GM12878 (cell line): Measurements from ENCODE around the gene CNTNAP2. TPM values are rescaled to one million over a fixed set of nuclear protein-coding genes. Genes with fewer than 3 reads are reported as not detected.

Experiments
- ATAC-seq: fragments of 200-7000 bp; cut with Tn5 transposase; 3 replicates; pipeline ENCODE4 v1.9.1; 2020; ENCODE audit warnings: mild to moderate bottlenecking, moderate library complexity
- BruUV-seq: library from RNA; stranded (reverse); fragments of 400-500 nt; replicated peaks from 2 replicates; lab custom pipeline; 2021; lab: Mats Ljungman, UMichigan
- CTCF ChIA-PET: fragments of 300-600 bp; sonication (Branson Sonifier 250); formaldehyde crosslinking; extraction: SDS; loops from one replicate; lab custom pipeline; 2021; ENCODE audit warnings: inconsistent platforms; lab: Yijun Ruan, JAX
- POLR2A ChIA-PET: fragments of 350-600 bp; formaldehyde crosslinking; extraction: SDS; loops from one replicate; lab custom pipeline; 2021; ENCODE audit warnings: inconsistent platforms; lab: Charles Lee
- RAD21 ChIA-PET: fragments of 300-600 bp; sonication (Branson Sonifier 250); formaldehyde crosslinking; loops from one replicate; lab custom pipeline; 2023; ENCODE audit warnings: antibody characterized with exemption; ENCODE audit not compliant: unreplicated experiment; lab: Charles Lee
- SMC1A ChIA-PET: fragments of 300-600 bp; sonication (Branson Sonifier 250); formaldehyde crosslinking; loops from one replicate; lab custom pipeline; 2023; ENCODE audit not compliant: unreplicated experiment, uncharacterized antibody; lab: Charles Lee
- DNase-seq: peaks from one replicate; pipeline ENCODE4 v3.0.0-alpha.2; 2011; ENCODE audit warnings: low read depth, low spot score
- FAIRE-seq: peaks from 3 replicates; lab custom pipeline; 2011; peaks lifted over from hg19 to GRCh38; lab: Jason Lieb, UNC
- H2AFZ ChIP-seq: 2 replicates; pipeline ENCODE4 v1.6.0; 2011; ENCODE audit warnings: low read depth, low read length, control low read depth; ENCODE audit not compliant: control insufficient read depth
- H3K27ac ChIP-seq: 2 replicates; pipeline ENCODE4 v1.5.1; 2011; ENCODE audit warnings: control low read depth; ENCODE audit not compliant: control insufficient read depth, insufficient read depth
- H3K27me3 ChIP-seq, 2 experiments: replicated peaks in 1 of 2; 2 replicates each; pipeline versions ENCODE4 v1.6.0 to v1.6.1; 2011; ENCODE audit warnings: low read length in 1 of 2; ENCODE audit not compliant: control insufficient read depth in 2 of 2, insufficient read depth in 2 of 2
- H3K36me3 ChIP-seq, 2 experiments: 2 replicates each; pipeline ENCODE4 v1.5.1; 2011; ENCODE audit warnings: low read length in 1 of 2; ENCODE audit not compliant: control insufficient read depth in 2 of 2, insufficient read depth in 2 of 2
- H3K4me1 ChIP-seq: 2 replicates; pipeline ENCODE4 v1.6.1; 2011; ENCODE audit warnings: mild to moderate bottlenecking, low read length, moderate library complexity, mixed read lengths; ENCODE audit not compliant: control insufficient read depth, insufficient read depth
- H3K4me2 ChIP-seq: 2 replicates; pipeline ENCODE4 v1.6.0; 2011; ENCODE audit warnings: control low read depth; ENCODE audit not compliant: control insufficient read depth, insufficient read depth
- H3K4me3 ChIP-seq: fragments of 200-600 bp; sonication (generic); 2 replicates; pipeline ENCODE4 v1.5.1; 2016
- H3K79me2 ChIP-seq: 2 replicates; pipeline ENCODE4 v1.6.0; 2011; ENCODE audit warnings: low read length; ENCODE audit not compliant: control insufficient read depth, insufficient read depth
- H3K9ac ChIP-seq: 2 replicates; pipeline ENCODE4 v1.8.0; 2011; ENCODE audit warnings: low read length, control low read depth, mixed read lengths; ENCODE audit not compliant: control insufficient read depth, insufficient read depth
- H3K9me3 ChIP-seq: replicated peaks from 3 replicates; pipeline ENCODE4 v1.5.1; 2011; ENCODE audit warnings: mild to moderate bottlenecking, low read length; ENCODE audit not compliant: control insufficient read depth, insufficient read depth
- H4K20me1 ChIP-seq: 2 replicates; pipeline ENCODE4 v1.6.0; 2011; ENCODE audit not compliant: control insufficient read depth, insufficient read depth
- HDAC2 ChIP-seq: fragments of 200-600 bp; sonication (generic); IDR thresholded peaks from 2 replicates; pipeline ENCODE4 v1.6.1; 2017
- IKZF1 ChIP-seq: fragments of 450-650 bp; conservative IDR thresholded peaks from 2 replicates; pipeline ENCODE4 v1.6.1; 2017; ENCODE audit warnings: antibody characterized with exemption, mild to moderate bottlenecking
- MTA2 ChIP-seq: fragments of 450-650 bp; IDR thresholded peaks from 2 replicates; pipeline ENCODE4 v1.6.1; 2016; ENCODE audit warnings: low read depth, mild to moderate bottlenecking, moderate library complexity
- POLR2A ChIP-seq: IDR thresholded peaks from 2 replicates; pipeline ENCODE4 v1.6.1; 2011; ENCODE audit warnings: low read depth, mild to moderate bottlenecking, low read length
- POLR2AphosphoS2 ChIP-seq: IDR thresholded peaks from 2 replicates; pipeline ENCODE4 v1.6.1; 2011; ENCODE audit warnings: low read depth, mild to moderate bottlenecking, low read length, improper control_type of control experiment, moderate library complexity
- WGBS: methylation state at CpG from one replicate; pipeline ENCODE4 v1.1.6; 2016; ENCODE audit warnings: low lambda C conversion rate; ENCODE audit not compliant: insufficient replicate concordance, insufficient coverage; ENCODE audit errors: missing lambda C conversion rate; 5-methylcytosine and 5-hydroxymethylcytosine counted together
- in situ Hi-C: fragments of 300-500 bp; cut with MboI; formaldehyde crosslinking; loops from 9 replicates; pipeline ENCODE4 v1.14.3; 2018; ENCODE audit warnings: mixed read lengths
- intact Hi-C: fragments of 100-400 bp; cut with micrococcal nuclease; formaldehyde crosslinking; loops from one replicate; pipeline ENCODE4 v1.14.2; 2022; ENCODE audit not compliant: unreplicated experiment
- polyA plus RNA-seq, 11 experiments: library from polyadenylated mRNA; depleted of rRNA in 4 of 11; unstranded in 6 of 11; stranded (reverse) in 5 of 11; fragments of >200 nt; fragmentation: Nextera tagmentation in 4 of 11; fragmentation: Illumina TruSeq in 1 of 11; extraction: Ambion mirVana in 4 of 11; extraction: Trizol in 1 of 11; gene quantifications; 1 replicate in 1 of 11; 2 replicates in 10 of 11; pipeline versions ENCODE4 v1.2.1 to v1.2.3, GENCODE V29; 2011 to 2016; ENCODE audit warnings: inconsistent platforms in 2 of 11, missing spikeins in 2 of 11, low read depth in 1 of 11
- total RNA-seq, 4 experiments: library from RNA; depleted of rRNA in 3 of 4; stranded (reverse); fragments of >200 nt in 3 of 4; fragmentation: Illumina TruSeq in 1 of 4; extraction: Trizol in 1 of 4; gene quantifications; 2 replicates each; pipeline versions ENCODE4 v1.2.1 to v1.2.3, GENCODE V29; 2013 to 2021
- TF ChIP-seq, protein P1 (sequence below): IDR thresholded peaks from 2 replicates; pipeline ENCODE4 v1.6.1; 2011; ENCODE audit warnings: low read depth, low read length, improper control_type of control experiment, borderline replicate concordance
- TF ChIP-seq, protein P2 (sequence below): fragments of 450-650 bp; IDR thresholded peaks from 2 replicates; pipeline ENCODE4 v1.6.1; 2017; ENCODE audit warnings: low read depth, mild to moderate bottlenecking, moderate library complexity

CNTNAP2 gene
- total and polyA plus RNA-seq, 10 of the 15 experiments (the other 5 are each of a cell fraction or from before 2014, with no cell fraction given) = 0.03 to 0.08 (median 0.03) TPM; not detected in 7

DNA sequence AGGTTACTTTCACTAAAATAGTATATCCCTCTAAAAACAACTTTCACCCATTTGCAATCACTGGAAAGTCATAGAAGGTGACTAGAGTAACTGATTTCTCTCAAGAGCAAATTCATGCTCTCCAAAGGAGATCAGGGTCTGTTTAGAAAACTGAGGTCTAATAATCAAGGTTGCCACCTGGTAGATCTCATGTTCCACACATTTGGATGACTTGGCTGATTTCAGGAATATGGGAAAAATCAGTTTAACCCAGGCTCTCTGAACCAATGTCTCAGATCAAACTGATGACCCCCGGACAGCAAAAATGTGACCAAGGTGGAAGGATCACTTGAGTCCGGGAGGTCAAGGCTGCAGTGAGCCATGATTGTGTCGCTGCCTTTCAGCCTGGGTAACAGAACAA lies 1911.6 kb downstream of the CNTNAP2 start:
- intact Hi-C loops = no loop called here
- TF ChIP-seq POLR2A (no peak), HDAC2 (no peak)
- TF ChIP-seq, protein P1, sequence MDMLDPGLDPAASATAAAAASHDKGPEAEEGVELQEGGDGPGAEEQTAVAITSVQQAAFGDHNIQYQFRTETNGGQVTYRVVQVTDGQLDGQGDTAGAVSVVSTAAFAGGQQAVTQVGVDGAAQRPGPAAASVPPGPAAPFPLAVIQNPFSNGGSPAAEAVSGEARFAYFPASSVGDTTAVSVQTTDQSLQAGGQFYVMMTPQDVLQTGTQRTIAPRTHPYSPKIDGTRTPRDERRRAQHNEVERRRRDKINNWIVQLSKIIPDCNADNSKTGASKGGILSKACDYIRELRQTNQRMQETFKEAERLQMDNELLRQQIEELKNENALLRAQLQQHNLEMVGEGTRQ = no peak
- H3K9me3 ChIP-seq = no peaks in the 10 kb centered on the region
- ChIA-PET CTCF (no interaction called here), SMC1A (no interaction called here), POLR2A (no interaction called here), RAD21 (no interaction called here)
- no peak for FAIRE-seq
- H3K36me3 ChIP-seq = no peaks in the 10 kb centered on the region
- no peaks in the 10 kb centered on the region for H3K4me1 ChIP-seq
- no peaks in the 10 kb centered on the region for H3K27me3 ChIP-seq
- no peak overlapping the region for H2AFZ ChIP-seq
- no peak overlapping the region for H3K4me3 ChIP-seq
- BruUV-seq = no TSS peak
- no peak for ATAC-seq
- no peak overlapping the region for H3K27ac ChIP-seq
- no peak for DNase-seq
- H3K9ac ChIP-seq = no peak overlapping the region
- no peaks in the 10 kb centered on the region for H3K79me2 ChIP-seq
- H3K4me2 ChIP-seq = no peak overlapping the region
- in situ Hi-C loops = no loop called here
- H4K20me1 ChIP-seq = no peaks in the 10 kb centered on the region
- 27% methylated on average over 3 of the region's 3 CpGs for WGBS

DNA sequence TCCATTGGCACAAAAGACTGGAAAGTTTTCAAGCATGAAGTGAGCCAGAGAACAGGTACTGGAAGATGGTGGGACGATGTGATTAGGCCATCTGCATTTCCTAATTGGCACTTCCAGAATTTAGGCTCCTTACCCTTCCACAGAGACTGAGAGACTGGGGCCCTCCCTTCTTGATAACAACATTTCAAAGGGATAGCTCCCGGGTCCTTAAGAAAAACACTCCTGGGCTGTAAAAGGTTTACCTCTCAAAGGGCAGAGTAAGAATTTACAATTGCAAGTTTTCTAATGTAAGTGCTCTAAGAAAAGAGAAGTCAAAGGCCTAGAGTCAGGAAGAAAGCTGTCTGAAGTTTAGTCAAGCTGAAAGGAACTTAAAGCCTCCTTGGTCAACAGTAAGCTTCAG lies 1914.4 kb downstream of the CNTNAP2 start:
- in situ Hi-C loops = no loop called here
- WGBS = 13% methylated on average over 2 of the region's 2 CpGs

More for the DNA sequence above, 1914.4 kb downstream of the CNTNAP2 start:
- Histone ChIP-seq H3K79me2 (no peaks in the 10 kb centered on the region), H3K4me2 (no peak overlapping the region), H3K9me3 (no peaks in the 10 kb centered on the region), H3K4me3 (no peak overlapping the region), H4K20me1 (no peaks in the 10 kb centered on the region), H2AFZ (no peak overlapping the region), H3K4me1 (no peaks in the 10 kb centered on the region), H3K36me3 (no peaks in the 10 kb centered on the region), H3K27me3 (no peaks in the 10 kb centered on the region), H3K27ac (no peak overlapping the region), H3K9ac (no peak overlapping the region)
- ChIA-PET CTCF (no interaction called here), RAD21 (no interaction called here), SMC1A (no interaction called here), POLR2A (no interaction called here)
- BruUV-seq = no TSS peak
- DNase-seq = no peak
- intact Hi-C loops = no loop called here
- no peak for TF ChIP-seq MTA2
- no peak for TF ChIP-seq POLR2AphosphoS2
- TF ChIP-seq, protein P2, sequence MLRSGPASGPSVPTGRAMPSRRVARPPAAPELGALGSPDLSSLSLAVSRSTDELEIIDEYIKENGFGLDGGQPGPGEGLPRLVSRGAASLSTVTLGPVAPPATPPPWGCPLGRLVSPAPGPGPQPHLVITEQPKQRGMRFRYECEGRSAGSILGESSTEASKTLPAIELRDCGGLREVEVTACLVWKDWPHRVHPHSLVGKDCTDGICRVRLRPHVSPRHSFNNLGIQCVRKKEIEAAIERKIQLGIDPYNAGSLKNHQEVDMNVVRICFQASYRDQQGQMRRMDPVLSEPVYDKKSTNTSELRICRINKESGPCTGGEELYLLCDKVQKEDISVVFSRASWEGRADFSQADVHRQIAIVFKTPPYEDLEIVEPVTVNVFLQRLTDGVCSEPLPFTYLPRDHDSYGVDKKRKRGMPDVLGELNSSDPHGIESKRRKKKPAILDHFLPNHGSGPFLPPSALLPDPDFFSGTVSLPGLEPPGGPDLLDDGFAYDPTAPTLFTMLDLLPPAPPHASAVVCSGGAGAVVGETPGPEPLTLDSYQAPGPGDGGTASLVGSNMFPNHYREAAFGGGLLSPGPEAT = no peak
- TF ChIP-seq IKZF1 = no peak
- ATAC-seq = no peak
- no peak for FAIRE-seq
